Endothelial cell of umbilical vein (primary cell): ENCODE results near the gene F2RL1. TPM values are rescaled to one million over a fixed set of nuclear protein-coding genes. Genes with fewer than 3 reads are reported as not detected.

Experiments
- BruUV-seq: library from RNA; stranded (reverse); fragments of 400-500 nt; replicated peaks from 2 replicates; lab custom pipeline; 2021; lab: Mats Ljungman, UMichigan
- CTCF ChIA-PET: fragments of 300-600, 350-600 bp; sonication (Branson Sonifier 250); formaldehyde crosslinking; loops from one replicate; lab custom pipeline; 2021; ENCODE audit warnings: antibody characterized with exemption, inconsistent platforms; lab: Charles Lee
- POLR2A ChIA-PET: fragments of 300-600, 350-600 bp; sonication (Branson Sonifier 250); formaldehyde crosslinking; loops from one replicate; lab custom pipeline; 2021; ENCODE audit warnings: antibody characterized with exemption, inconsistent platforms; lab: Charles Lee
- DNase-seq: peaks from one replicate; pipeline ENCODE4 v3.0.0-alpha.2; 2011; ENCODE audit warnings: low read depth, low spot score
- FAIRE-seq: peaks from 2 replicates; lab custom pipeline; 2011; peaks lifted over from hg19 to GRCh38; lab: Jason Lieb, UNC
- H2AFZ ChIP-seq: 2 replicates; pipeline ENCODE4 v1.6.0; 2012; ENCODE audit warnings: low read depth, low read length, control low read depth, inconsistent platforms
- H3K27ac ChIP-seq: 2 replicates; pipeline ENCODE4 v1.5.1; 2011; ENCODE audit warnings: low read depth, mild to moderate bottlenecking, control low read depth, low read length, moderate library complexity; ENCODE audit not compliant: insufficient read depth
- H3K27me3 ChIP-seq, 2 experiments: 2 replicates each; pipeline versions ENCODE4 v1.6.0 to v1.6.1; 2011; ENCODE audit warnings: low read length in 2 of 2, mixed read lengths in 1 of 2; ENCODE audit not compliant: control insufficient read depth in 2 of 2, insufficient read depth in 2 of 2
- H3K36me3 ChIP-seq, 2 experiments: 2 replicates in 1 of 2; 3 replicates in 1 of 2; pipeline ENCODE4 v1.5.1; 2011; ENCODE audit warnings: low read length in 2 of 2, mild to moderate bottlenecking in 1 of 2, moderate library complexity in 1 of 2; ENCODE audit not compliant: control insufficient read depth in 2 of 2, insufficient read depth in 2 of 2; ENCODE audit errors: extremely low read depth in 1 of 2
- H3K4me1 ChIP-seq: 3 replicates; pipeline ENCODE4 v1.5.1; 2011; ENCODE audit warnings: mild to moderate bottlenecking, low read length; ENCODE audit not compliant: control insufficient read depth, insufficient read depth; ENCODE audit errors: extremely low read depth
- H3K4me2 ChIP-seq: 2 replicates; pipeline ENCODE4 v1.6.1; 2011; ENCODE audit warnings: low read length, control low read depth, mixed read lengths; ENCODE audit not compliant: insufficient read depth
- H3K4me3 ChIP-seq, 3 experiments: fragments of 200-600 bp in 1 of 3; sonication (generic), shearing (Covaris generic) in 1 of 3; replicated peaks in 1 of 3; 2 replicates each; pipeline ENCODE4 v1.5.1; 2011 to 2016; ENCODE audit warnings: control low read depth in 3 of 3, low read length in 3 of 3, mild to moderate bottlenecking in 2 of 3, inconsistent platforms in 1 of 3, low read depth in 1 of 3, moderate library complexity in 1 of 3; ENCODE audit not compliant: insufficient read depth in 1 of 3
- H3K79me2 ChIP-seq: 2 replicates; pipeline ENCODE4 v1.6.0; 2012; ENCODE audit warnings: low read length, inconsistent platforms; ENCODE audit not compliant: control insufficient read depth, insufficient read depth
- H3K9ac ChIP-seq: replicated peaks from 2 replicates; pipeline ENCODE3; 2011; ENCODE audit warnings: low read length, control low read depth; ENCODE audit not compliant: insufficient read depth; ENCODE audit errors: extremely low read depth
- H3K9me1 ChIP-seq: replicated peaks from 3 replicates; pipeline ENCODE4 v1.6.0; 2011; ENCODE audit warnings: mild to moderate bottlenecking, low read length; ENCODE audit not compliant: control insufficient read depth, insufficient read depth; ENCODE audit errors: extremely low read depth
- H3K9me3 ChIP-seq: replicated peaks from 2 replicates; pipeline ENCODE4 v1.5.1; 2012; ENCODE audit warnings: low read length, inconsistent platforms; ENCODE audit not compliant: control insufficient read depth, insufficient read depth
- H4K20me1 ChIP-seq: replicated peaks from 2 replicates; pipeline ENCODE3; 2011; ENCODE audit warnings: mild to moderate bottlenecking, low read length; ENCODE audit not compliant: control insufficient read depth, insufficient read depth; ENCODE audit errors: extremely low read depth
- EZH2 ChIP-seq: IDR thresholded peaks from 2 replicates; pipeline ENCODE4 v1.6.1; 2012; ENCODE audit warnings: borderline replicate concordance, low read depth, mild to moderate bottlenecking, moderate library complexity, low read length, inconsistent platforms; ENCODE audit not compliant: severe bottlenecking
- FOS ChIP-seq: IDR thresholded peaks from 2 replicates; pipeline ENCODE4 v1.6.1; 2011; ENCODE audit warnings: mild to moderate bottlenecking, low read length, moderate library complexity, borderline replicate concordance; ENCODE audit not compliant: insufficient read depth
- GATA2 ChIP-seq: IDR thresholded peaks from 2 replicates; pipeline ENCODE4 v1.7.0; 2011; ENCODE audit warnings: low read depth, mild to moderate bottlenecking, moderate library complexity, mixed read lengths, low read length; ENCODE audit not compliant: insufficient read length, insufficient read depth
- JUN ChIP-seq: IDR thresholded peaks from 2 replicates; pipeline ENCODE4 v1.6.1; 2011; ENCODE audit warnings: borderline replicate concordance, low read depth; ENCODE audit not compliant: insufficient read length, insufficient read depth
- MAX ChIP-seq: IDR thresholded peaks from 2 replicates; pipeline ENCODE4 v1.6.1; 2011; ENCODE audit not compliant: insufficient read depth, insufficient read length
- MYC ChIP-seq: IDR thresholded peaks from one replicate; pipeline ENCODE4 v1.6.1; 2011; ENCODE audit warnings: mild to moderate bottlenecking, low read depth, low read length
- POLR2A ChIP-seq: IDR thresholded peaks from 2 replicates; pipeline ENCODE4 v1.6.1; 2012; ENCODE audit warnings: low read depth, mild to moderate bottlenecking, control low read depth, low read length
- dilution Hi-C: fragments of 300-500 bp; cut with MboI; formaldehyde crosslinking; loops from one replicate; pipeline ENCODE4 v1.15.0; 2019; ENCODE audit warnings: low sequenced_read_pairs; ENCODE audit not compliant: extremely low pct_ligation_motif_present
- intact Hi-C: fragments of 100-400 bp; cut with micrococcal nuclease; formaldehyde crosslinking; loops from one replicate; pipeline ENCODE4 v1.10.0; 2022
- polyA plus RNA-seq, 4 experiments: library from polyadenylated mRNA; depleted of rRNA in 3 of 4; stranded (reverse) in 3 of 4; unstranded in 1 of 4; fragments of >200 nt; gene quantifications; 2 replicates each; pipeline versions ENCODE4 v1.2.1 to v1.2.3, GENCODE V29; 2011 to 2012; ENCODE audit warnings: missing spikeins in 1 of 4
- total RNA-seq: library from RNA; stranded (reverse); gene quantifications from 2 replicates; pipeline ENCODE4 v1.2.3, GENCODE V29; 2021

The F2RL1 gene
- total and polyA plus RNA-seq, 2 donors (not counting 3 experiments of a cell fraction or from before 2014, with no cell fraction given): 21.8 to 21.9 TPM

GRCh38 chr5:76791461-76791860, 27.4 kb upstream of the F2RL1 start:
- H3K4me1 ChIP-seq: peaks cover 52% of the 10 kb centered on the region
- H4K20me1 ChIP-seq: no peaks in the 10 kb centered on the region
- peak; percentile 70 for DNase-seq
- BruUV-seq: TSS peak; percentile 88
- no peak for FAIRE-seq
- H3K79me2 ChIP-seq: no peaks in the 10 kb centered on the region
- H3K36me3 ChIP-seq: no peaks in the 10 kb centered on the region
- peak overlapping the region; percentile 67 for H2AFZ ChIP-seq
- H3K4me3 ChIP-seq: no peak overlapping the region
- H3K27me3 ChIP-seq: no peaks in the 10 kb centered on the region
- no peaks in the 10 kb centered on the region for H3K9me1 ChIP-seq
- TF ChIP-seq EZH2: no peak
- no peak for TF ChIP-seq JUN
- TF ChIP-seq FOS: no peak
- no peak for TF ChIP-seq GATA2
- TF ChIP-seq MYC: no peak
- TF ChIP-seq POLR2A: no peak
- CTCF ChIA-PET: interaction anchor here (1.1 to 3.9 kb wide), 9 partner anchors 15 to 286 kb away, joined by 3 to 35 read pairs (median 5); partner anchors contain the start of gene F2RL1
- H3K27ac ChIP-seq: peak overlapping the region; percentile 94
- no peaks in the 10 kb centered on the region for H3K9me3 ChIP-seq
- dilution Hi-C loops (no loop called here), intact Hi-C loops (loop anchor here (1.0 kb wide), 1 partner anchor 40 kb away; no protein-coding TSS in a partner anchor)
- H3K4me2 ChIP-seq: peak overlapping the region; percentile 71
- POLR2A ChIA-PET: interaction anchor here (0.9 to 1.7 kb wide), 2 partner anchors 15 to 101 kb away, joined by 3 to 9 read pairs; no protein-coding TSS in a partner anchor
- H3K9ac ChIP-seq: peak overlapping the region; percentile 80

DNA sequence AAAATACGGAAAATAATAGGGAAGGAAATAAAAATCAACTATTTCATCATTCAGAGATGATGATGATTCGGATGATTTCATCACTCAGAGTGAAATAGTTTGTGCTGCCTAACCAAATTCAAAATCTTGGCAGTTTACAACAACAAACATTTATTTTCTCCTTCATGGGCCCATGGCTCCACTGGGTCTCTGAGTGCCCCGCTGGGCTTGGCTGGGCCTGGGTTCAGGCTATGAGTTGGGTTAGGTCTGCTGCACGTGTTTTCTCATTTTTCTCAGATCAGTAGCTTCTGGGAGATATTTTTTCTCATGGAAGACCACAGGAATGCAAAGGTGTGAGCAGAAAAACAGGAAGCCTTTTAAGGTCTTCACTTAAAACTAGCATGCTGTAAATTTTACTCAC, 24.0 kb upstream of the F2RL1 start:
- dilution Hi-C loops (no loop called here), intact Hi-C loops (no loop called here)
- no peak overlapping the region for H3K9ac ChIP-seq
- no peaks in the 10 kb centered on the region for H3K79me2 ChIP-seq
- CTCF ChIA-PET: no interaction called here
- POLR2A ChIA-PET: no interaction called here
- H2AFZ ChIP-seq: no peak overlapping the region
- FAIRE-seq (no peak), DNase-seq (no peak)
- H3K27ac ChIP-seq: no peak overlapping the region
- H3K9me3 ChIP-seq: no peaks in the 10 kb centered on the region
- no peak for TF ChIP-seq MAX
- no peak for TF ChIP-seq FOS
- TF ChIP-seq GATA2: no peak
- no peak overlapping the region for H3K4me3 ChIP-seq
- no peak overlapping the region for H3K4me2 ChIP-seq
- H4K20me1 ChIP-seq: no peaks in the 10 kb centered on the region
- no peaks in the 10 kb centered on the region for H3K36me3 ChIP-seq
- H3K4me1 ChIP-seq: peaks cover 25% of the 10 kb centered on the region
- no peaks in the 10 kb centered on the region for H3K9me1 ChIP-seq
- BruUV-seq: no TSS peak
- H3K27me3 ChIP-seq: no peaks in the 10 kb centered on the region
